SU-DHL-6 (cell line): Measurements from ENCODE around the gene CWC27.

Source experiments
- H2AFZ ChIP-seq: fragments of 200-600 bp; sonication (generic); 2 replicates; pipeline ENCODE4 v1.6.1; 2014; ENCODE audit warnings: low read depth, mild to moderate bottlenecking, moderate library complexity, mixed read lengths, antibody characterized with exemption, low read length; ENCODE audit not compliant: severe bottlenecking
- H3F3A ChIP-seq: fragments of 200-600 bp; shearing (Covaris generic); 2 replicates; pipeline ENCODE4 v1.6.0; 2016; ENCODE audit warnings: antibody characterized with exemption, mild to moderate bottlenecking; ENCODE audit not compliant: insufficient read depth
- H3K27ac ChIP-seq: fragments of 200-600 bp; sonication (generic); 2 replicates; pipeline ENCODE4 v1.5.1; 2016; ENCODE audit warnings: low read depth, mild to moderate bottlenecking, low read length, moderate library complexity, mixed read lengths
- H3K27me3 ChIP-seq: fragments of 200-600 bp; sonication (generic), shearing (Covaris generic); 2 replicates; pipeline ENCODE4 v1.6.0; 2014; ENCODE audit warnings: mild to moderate bottlenecking, low read length
- H3K36me3 ChIP-seq: fragments of 200-600 bp; sonication (generic); 2 replicates; pipeline ENCODE4 v1.6.1; 2014; ENCODE audit warnings: mild to moderate bottlenecking, low read length, mixed read lengths
- H3K4me2 ChIP-seq: fragments of 300-600, 200-600 bp; shearing (Covaris generic), sonication (generic); 2 replicates; pipeline ENCODE4 v1.6.0; 2014; ENCODE audit warnings: low read length, low read depth, mild to moderate bottlenecking; ENCODE audit not compliant: poor library complexity, severe bottlenecking
- H3K4me3 ChIP-seq: fragments of 200-600 bp; sonication (generic); 2 replicates; pipeline ENCODE4 v1.5.1; 2014; ENCODE audit warnings: antibody characterized with exemption, low read length, mild to moderate bottlenecking, mixed read lengths; ENCODE audit not compliant: insufficient read depth, poor library complexity, severe bottlenecking
- H3K79me2 ChIP-seq: fragments of 200-600 bp; sonication (generic); 2 replicates; pipeline ENCODE4 v1.6.1; 2014; ENCODE audit warnings: mild to moderate bottlenecking, low read length, moderate library complexity; ENCODE audit not compliant: insufficient read depth
- H3K9ac ChIP-seq: fragments of 200-600 bp; sonication (generic); 2 replicates; pipeline ENCODE4 v1.7.0; 2014; ENCODE audit warnings: mild to moderate bottlenecking, low read length
- H3K9me2 ChIP-seq: fragments of 200-600 bp; sonication (generic); replicated peaks from 2 replicates; pipeline ENCODE4 v1.6.1; 2014; ENCODE audit warnings: low read length; ENCODE audit not compliant: insufficient read depth
- H3K9me3 ChIP-seq: fragments of 200-600 bp; sonication (generic); 2 replicates; pipeline ENCODE4 v1.6.1; 2014; ENCODE audit warnings: low read length, mixed read lengths; ENCODE audit not compliant: insufficient read depth
- H4K20me1 ChIP-seq: fragments of 200-600 bp; sonication (generic); 2 replicates; pipeline ENCODE4 v1.6.1; 2014; ENCODE audit warnings: low read depth, mild to moderate bottlenecking, antibody characterized with exemption, low read length, moderate library complexity, mixed read lengths
- CTCF ChIP-seq: fragments of 200-600 bp; sonication (generic); IDR thresholded peaks from one replicate; pipeline ENCODE4 v1.5.1; 2017; ENCODE audit warnings: antibody characterized with exemption, mild to moderate bottlenecking, low read length, moderate library complexity; ENCODE audit not compliant: insufficient read depth, poor library complexity, severe bottlenecking
- EZH2phosphoT487 ChIP-seq: fragments of 200-600 bp; sonication (generic), shearing (Covaris generic); conservative IDR thresholded peaks from 2 replicates; pipeline ENCODE4 v1.6.1; 2018; ENCODE audit warnings: mild to moderate bottlenecking, antibody characterized with exemption, low read length, moderate library complexity, mixed read lengths

Gene CWC27

GRCh38 chr5:64839936-64840335 is 71.2 kb downstream of the CWC27 start:
- no peaks in the 10 kb centered on the region for H3K36me3 ChIP-seq
- no peak overlapping the region for H2AFZ ChIP-seq
- H3K27me3 ChIP-seq: no peaks in the 10 kb centered on the region
- H3K9ac ChIP-seq: no peak overlapping the region
- no peaks in the 10 kb centered on the region for H4K20me1 ChIP-seq
- no peaks in the 10 kb centered on the region; the same call in 1 of the 2 replicates for H3K9me2 ChIP-seq
- H3K9me3 ChIP-seq: no peaks in the 10 kb centered on the region
- no peak overlapping the region for H3K4me3 ChIP-seq
- no peaks in the 10 kb centered on the region for H3K79me2 ChIP-seq
- no peak overlapping the region for H3K27ac ChIP-seq
- no peaks in the 10 kb centered on the region for H3F3A ChIP-seq
- H3K4me2 ChIP-seq: no peak overlapping the region
- TF ChIP-seq CTCF: no peak
- no peak for TF ChIP-seq EZH2phosphoT487

GRCh38 chr5:64840958-64841357 is 72.2 kb downstream of the CWC27 start:
- Histone ChIP-seq H3K27ac (no peak overlapping the region), H3F3A (no peaks in the 10 kb centered on the region), H3K27me3 (no peaks in the 10 kb centered on the region), H3K9me2 (no peaks in the 10 kb centered on the region; the same call in 1 of the 2 replicates), H3K4me2 (no peak overlapping the region), H2AFZ (no peak overlapping the region), H3K9ac (no peak overlapping the region), H3K79me2 (no peaks in the 10 kb centered on the region), H3K36me3 (no peaks in the 10 kb centered on the region), H4K20me1 (no peaks in the 10 kb centered on the region), H3K9me3 (no peaks in the 10 kb centered on the region), H3K4me3 (no peak overlapping the region)
- TF ChIP-seq EZH2phosphoT487 (no peak), CTCF (no peak)

GRCh38 chr5:64853777-64854176 is 85.0 kb downstream of the CWC27 start:
- no peaks in the 10 kb centered on the region for H3K79me2 ChIP-seq
- no peaks in the 10 kb centered on the region for H3K36me3 ChIP-seq
- H3F3A ChIP-seq: no peaks in the 10 kb centered on the region
- H3K27ac ChIP-seq: no peak overlapping the region
- no peaks in the 10 kb centered on the region for H3K9me2 ChIP-seq
- H3K4me3 ChIP-seq: no peak overlapping the region
- H2AFZ ChIP-seq: no peak overlapping the region
- TF ChIP-seq CTCF (no peak), EZH2phosphoT487 (no peak)
- no peak overlapping the region for H3K9ac ChIP-seq
- no peaks in the 10 kb centered on the region for H3K27me3 ChIP-seq
- H4K20me1 ChIP-seq: no peaks in the 10 kb centered on the region
- no peaks in the 10 kb centered on the region for H3K9me3 ChIP-seq
- H3K4me2 ChIP-seq: no peak overlapping the region

- H3K9me2 ChIP-seq: no peaks in the 10 kb centered on the region
- no peak overlapping the region for H3K4me2 ChIP-seq
- no peaks in the 10 kb centered on the region for H3F3A ChIP-seq
- no peak overlapping the region for H2AFZ ChIP-seq
- no peak overlapping the region for H3K9ac ChIP-seq
- no peaks in the 10 kb centered on the region for H3K9me3 ChIP-seq
- no peaks in the 10 kb centered on the region for H3K36me3 ChIP-seq
- no peak overlapping the region for H3K27ac ChIP-seq
- no peaks in the 10 kb centered on the region for H3K79me2 ChIP-seq
- H3K4me3 ChIP-seq: no peak overlapping the region
- no peaks in the 10 kb centered on the region for H4K20me1 ChIP-seq
- H3K27me3 ChIP-seq: no peaks in the 10 kb centered on the region
- no peak for TF ChIP-seq EZH2phosphoT487
- TF ChIP-seq CTCF: no peak
Observed at GRCh38 chr5:64854855-64855254, 86.1 kb downstream of the CWC27 start.
